A549 treated with AZD2906 at 1 μM for 4 hours (cell line): Measurements from ENCODE around the gene TNFSF11. TPM values are rescaled to one million over a fixed set of nuclear protein-coding genes. Genes with fewer than 3 reads are reported as not detected.

ENCODE experiments used
- total RNA-seq: library from RNA; stranded (reverse); fragments of 200-300 nt; extraction: Qiagen RNA extraction; gene quantifications from 5 replicates; pipeline ENCODE4 v1.2.3, GENCODE V29; 2022

The TNFSF11 gene
- total RNA-seq, result not detected in 5 replicates

GRCh38 chr13:42574011-42574410 is at the start of gene TNFSF11:
Gene TNFSF11, plus strand, starts transcription at chr13:42574152. Its CDS starts 152 bp downstream, at chr13:42574304.

Other genes starting within 250 kb of the TNFSF11 start
- gene FAM216B, start 207.4 kb downstream of the TNFSF11 start, total RNA-seq, result not detected in 5 replicates